ENCODE measurements around the gene TRMT6.

TRMT6 gene

GRCh38 chr20:5899444-5899843 is 50.9 kb downstream of the TRMT6 start:
- DNase-seq (ENCODE audit: low spot score) = no peak

GRCh38 chr20:5895626-5896025 is 54.7 kb downstream of the TRMT6 start:
- no peak for DNase-seq (ENCODE audit: low spot score)

- DNase-seq (ENCODE audit: low spot score) = no peak
These were observed 56.7 kb downstream of the TRMT6 start for GRCh38 chr20:5893621-5894020.

- DNase-seq (ENCODE audit: low spot score) = no peak
These were observed 57.3 kb downstream of the TRMT6 start for GRCh38 chr20:5893052-5893451.

- no peak for DNase-seq (ENCODE audit: low spot score)
These were observed 59.4 kb downstream of the TRMT6 start for GRCh38 chr20:5890773-5891441.

GRCh38 chr20:5888041-5888440 is 62.3 kb downstream of the TRMT6 start:
- no peak for DNase-seq (ENCODE audit: low spot score)

GRCh38 chr20:5887386-5887785 is 62.9 kb downstream of the TRMT6 start:
- DNase-seq (ENCODE audit: low spot score) = no peak
